PC-9 (cell line): Measurements from ENCODE around the gene ATG3. TPM values are rescaled to one million over a fixed set of nuclear protein-coding genes. Genes with fewer than 3 reads are reported as not detected.

ENCODE experiments used
- BruUV-seq: library from RNA; stranded (reverse); fragments of 400-500 nt; replicated peaks from 2 replicates; lab custom pipeline; 2021; lab: Mats Ljungman, UMichigan
- CTCF ChIA-PET: fragments of 300-600 bp; sonication (Branson Sonifier 250); formaldehyde crosslinking; loops from one replicate; lab custom pipeline; 2022; ENCODE audit warnings: antibody characterized with exemption; lab: Charles Lee
- POLR2A ChIA-PET: fragments of 300-600 bp; sonication (Branson Sonifier 250); formaldehyde crosslinking; loops from one replicate; lab custom pipeline; 2022; ENCODE audit warnings: antibody characterized with exemption; ENCODE audit not compliant: unreplicated experiment; lab: Charles Lee
- DNase-seq, 2 experiments: peaks; one replicate each; pipeline versions ENCODE4 v3.0.0 to v3.0.0-alpha.2; 2015 to 2022; ENCODE audit warnings: mixed read lengths in 1 of 2
- H2AFZ ChIP-seq: fragments of 200-600 bp; sonication (generic); 2 replicates; pipeline ENCODE4 v1.8.1; 2017; ENCODE audit warnings: antibody characterized with exemption
- H3F3A ChIP-seq: fragments of 200-600 bp; sonication (generic); 2 replicates; pipeline ENCODE4 v1.8.1; 2017; ENCODE audit warnings: antibody characterized with exemption, mild to moderate bottlenecking, low read depth; ENCODE audit not compliant: insufficient read depth
- H3K27ac ChIP-seq: fragments of 200-600 bp; sonication (generic); 2 replicates; pipeline ENCODE4 v1.6.1; 2016; ENCODE audit warnings: mixed run types
- H3K27me3 ChIP-seq: fragments of 200-600 bp; sonication (generic); 2 replicates; pipeline ENCODE4 v1.6.1; 2016; ENCODE audit warnings: low read depth, mixed run types; ENCODE audit not compliant: insufficient read depth
- H3K36me3 ChIP-seq: fragments of 200-600 bp; sonication (generic); 2 replicates; pipeline ENCODE4 v1.6.1; 2016; ENCODE audit warnings: low read depth, mixed run types
- H3K4me1 ChIP-seq: fragments of 200-600 bp; sonication (generic); replicated peaks from 2 replicates; pipeline ENCODE4 v1.6.1; 2016; ENCODE audit warnings: mixed run types; ENCODE audit not compliant: insufficient read depth
- H3K4me2 ChIP-seq: fragments of 200-600 bp; sonication (generic); 2 replicates; pipeline ENCODE4 v1.6.1; 2017; ENCODE audit warnings: mixed run types
- H3K4me3 ChIP-seq: fragments of 200-600 bp; sonication (generic); 2 replicates; pipeline ENCODE4 v1.6.1; 2016; ENCODE audit warnings: mixed run types
- H3K79me2 ChIP-seq: fragments of 200-600 bp; sonication (generic); 2 replicates; pipeline ENCODE4 v1.6.1; 2017; ENCODE audit warnings: low read depth, mixed run types
- H3K9me2 ChIP-seq: fragments of 200-600 bp; sonication (generic); 2 replicates; pipeline ENCODE4 v1.8.1; 2017; ENCODE audit warnings: mild to moderate bottlenecking; ENCODE audit not compliant: insufficient read depth
- H3K9me3 ChIP-seq: fragments of 200-600 bp; sonication (generic); 2 replicates; pipeline ENCODE4 v1.8.1; 2016; ENCODE audit warnings: low read depth; ENCODE audit not compliant: insufficient read depth
- H4K20me1 ChIP-seq: fragments of 200-600 bp; sonication (generic); 2 replicates; pipeline ENCODE4 v1.8.1; 2017; ENCODE audit not compliant: insufficient read depth
- EZH2 ChIP-seq: fragments of 200-600 bp; sonication (generic); IDR thresholded peaks from 2 replicates; pipeline ENCODE4 v1.8.0; 2017; ENCODE audit warnings: antibody characterized with exemption, low read depth
- intact Hi-C: fragments of 100-400 bp; cut with micrococcal nuclease; formaldehyde crosslinking; loops from one replicate; pipeline ENCODE4 v1.10.0; 2022; ENCODE audit not compliant: unreplicated experiment
- total RNA-seq: library from RNA; stranded (reverse); gene quantifications from 2 replicates; pipeline ENCODE4 v1.2.3, GENCODE V29; 2021
- TF ChIP-seq, protein P1 (sequence below): fragments of 200-600 bp; sonication (generic); conservative IDR thresholded peaks from 2 replicates; pipeline ENCODE4 v1.6.1; 2017; ENCODE audit warnings: mixed run types, antibody characterized with exemption, mild to moderate bottlenecking, moderate library complexity

Gene ATG3
- total RNA-seq, 1 experiment from 2014 or later: 68.9 TPM

DNA sequence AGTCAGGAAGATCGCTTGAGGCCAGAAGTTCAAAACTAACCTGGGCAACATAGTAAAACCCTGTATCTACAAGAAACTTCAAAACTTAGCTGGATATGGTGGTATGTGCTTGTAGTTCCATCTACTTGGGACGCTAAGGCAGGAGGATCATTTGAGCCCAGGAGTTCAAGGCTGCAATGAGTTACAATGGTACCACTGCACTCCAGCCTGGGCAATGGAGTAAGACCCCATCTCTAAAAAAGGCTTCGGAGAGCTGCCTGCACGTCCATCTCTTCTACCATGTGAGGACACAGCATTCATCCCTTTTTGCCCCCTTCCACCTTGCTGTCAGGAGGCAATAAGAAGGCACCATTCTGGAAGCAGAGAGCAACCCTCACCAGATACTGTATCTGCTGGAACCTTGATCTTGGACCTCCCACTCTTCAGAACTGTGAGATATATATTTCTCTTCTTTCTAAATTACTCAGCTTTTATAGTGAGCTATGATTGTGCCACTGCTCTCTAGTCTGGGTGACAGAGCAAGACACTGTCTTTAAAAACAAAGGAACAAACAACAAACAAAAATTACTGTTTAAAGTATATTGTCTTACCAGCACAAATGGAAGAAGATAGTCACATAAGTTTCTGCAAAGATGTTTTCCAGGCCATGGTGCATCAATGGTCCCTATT is 58.3 kb downstream of the ATG3 start:
- no peaks in the 10 kb centered on the region for H3K27me3 ChIP-seq
- CTCF ChIA-PET: no interaction called here
- POLR2A ChIA-PET: no interaction called here

DNA sequence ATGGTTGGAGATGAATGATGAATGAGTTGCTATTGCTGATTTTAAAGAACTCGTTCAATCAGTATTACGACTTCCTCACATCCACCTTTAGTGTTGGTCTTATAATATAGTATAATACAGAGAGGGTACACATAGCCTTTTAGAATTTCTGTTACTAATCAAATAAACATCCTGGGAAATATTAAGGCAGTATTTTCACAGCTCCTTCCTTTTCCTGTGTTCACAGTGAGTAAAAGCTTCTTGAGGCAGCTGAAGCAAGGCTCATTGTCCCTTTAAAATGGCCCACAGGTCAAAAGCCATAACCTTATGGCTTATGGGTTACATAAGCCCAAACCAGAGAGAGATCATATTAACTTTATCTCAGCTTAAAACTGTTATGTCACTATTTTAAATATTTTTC is 61.1 kb downstream of the ATG3 start:
- no peaks in the 10 kb centered on the region for H3F3A ChIP-seq
- intact Hi-C loops: no loop called here
- ChIA-PET CTCF (no interaction called here), POLR2A (no interaction called here)
- H3K4me2 ChIP-seq: no peak overlapping the region
- DNase-seq: no peak
- H4K20me1 ChIP-seq: no peaks in the 10 kb centered on the region
- no peak overlapping the region for H2AFZ ChIP-seq
- H3K4me3 ChIP-seq: no peak overlapping the region
- no peak for TF ChIP-seq EZH2
- TF ChIP-seq, protein P1, sequence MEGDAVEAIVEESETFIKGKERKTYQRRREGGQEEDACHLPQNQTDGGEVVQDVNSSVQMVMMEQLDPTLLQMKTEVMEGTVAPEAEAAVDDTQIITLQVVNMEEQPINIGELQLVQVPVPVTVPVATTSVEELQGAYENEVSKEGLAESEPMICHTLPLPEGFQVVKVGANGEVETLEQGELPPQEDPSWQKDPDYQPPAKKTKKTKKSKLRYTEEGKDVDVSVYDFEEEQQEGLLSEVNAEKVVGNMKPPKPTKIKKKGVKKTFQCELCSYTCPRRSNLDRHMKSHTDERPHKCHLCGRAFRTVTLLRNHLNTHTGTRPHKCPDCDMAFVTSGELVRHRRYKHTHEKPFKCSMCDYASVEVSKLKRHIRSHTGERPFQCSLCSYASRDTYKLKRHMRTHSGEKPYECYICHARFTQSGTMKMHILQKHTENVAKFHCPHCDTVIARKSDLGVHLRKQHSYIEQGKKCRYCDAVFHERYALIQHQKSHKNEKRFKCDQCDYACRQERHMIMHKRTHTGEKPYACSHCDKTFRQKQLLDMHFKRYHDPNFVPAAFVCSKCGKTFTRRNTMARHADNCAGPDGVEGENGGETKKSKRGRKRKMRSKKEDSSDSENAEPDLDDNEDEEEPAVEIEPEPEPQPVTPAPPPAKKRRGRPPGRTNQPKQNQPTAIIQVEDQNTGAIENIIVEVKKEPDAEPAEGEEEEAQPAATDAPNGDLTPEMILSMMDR: no peak
- H3K79me2 ChIP-seq: no peaks in the 10 kb centered on the region
- H3K9me2 ChIP-seq: no peaks in the 10 kb centered on the region
- H3K4me1 ChIP-seq: no peaks in the 10 kb centered on the region
- 0 out of 2 replicates have a peak, but pooled peaks cover 6% of the 10 kb centered on the region for H3K27me3 ChIP-seq
- H3K36me3 ChIP-seq: no peaks in the 10 kb centered on the region
- no TSS peak for BruUV-seq
- no peaks in the 10 kb centered on the region for H3K9me3 ChIP-seq
- H3K27ac ChIP-seq: no peak overlapping the region

More for the DNA sequence above, 58.3 kb downstream of the ATG3 start:
- DNase-seq: no peak
- no peaks in the 10 kb centered on the region for H3K79me2 ChIP-seq
- BruUV-seq: no TSS peak
- TF ChIP-seq, protein P1: no peak
- no peak for TF ChIP-seq EZH2
- no peaks in the 10 kb centered on the region for H3K36me3 ChIP-seq
- no peak overlapping the region for H3K4me2 ChIP-seq
- no peaks in the 10 kb centered on the region for H3K9me2 ChIP-seq
- no peaks in the 10 kb centered on the region for H3K9me3 ChIP-seq
- no peaks in the 10 kb centered on the region for H4K20me1 ChIP-seq
- H3F3A ChIP-seq: no peaks in the 10 kb centered on the region
- no peak overlapping the region for H3K27ac ChIP-seq
- H3K4me1 ChIP-seq: no peaks in the 10 kb centered on the region
- intact Hi-C loops: no loop called here
- no peak overlapping the region for H2AFZ ChIP-seq
- no peak overlapping the region for H3K4me3 ChIP-seq

DNA sequence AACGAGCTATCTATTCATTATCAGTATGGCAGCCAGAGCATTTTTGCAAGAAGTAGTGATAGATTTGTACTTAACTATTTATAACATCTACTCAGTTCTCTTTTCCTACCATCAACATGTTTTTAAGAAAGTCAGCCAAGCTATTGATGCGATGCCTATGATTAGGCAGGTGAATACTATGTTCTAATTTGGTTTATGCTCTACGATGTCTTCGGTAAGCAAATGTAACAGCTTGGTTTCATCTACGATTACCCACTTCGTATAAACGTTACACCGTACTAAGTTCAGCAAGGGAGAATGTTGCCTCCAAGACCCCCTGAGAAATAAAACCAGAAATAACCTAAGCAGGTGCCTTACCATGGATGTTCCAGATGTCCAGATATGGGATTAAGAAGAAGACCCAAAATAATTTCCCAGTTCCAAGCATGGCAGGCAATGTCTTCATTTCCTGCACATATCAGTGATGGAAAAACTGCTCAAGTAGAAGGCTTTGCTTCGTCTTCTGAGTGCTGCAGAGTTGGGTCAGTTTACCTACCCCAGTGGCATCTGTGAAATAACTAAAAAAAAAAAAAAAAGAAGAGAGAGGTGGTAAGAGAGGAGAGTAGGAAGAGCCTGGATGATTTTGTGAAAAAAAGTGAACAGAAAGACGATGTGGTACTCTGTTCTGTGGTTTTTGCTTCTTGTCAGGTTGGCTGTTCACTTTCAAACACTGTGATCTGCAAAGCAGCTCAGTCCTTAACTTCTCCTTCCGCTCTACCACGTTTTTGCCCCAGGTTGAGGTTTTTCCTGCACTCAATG is 62.6 kb downstream of the ATG3 start, which contains the start of gene BTLA:
BTLA (minus strand) TSS at position 559 of the 798 bp plus-strand sequence; CDS start at position 445, 114 bp downstream.
- no TSS peak for BruUV-seq
- intact Hi-C loops: no loop called here
- H3K4me3 ChIP-seq: no peak within 1 kb of the TSS
- TF ChIP-seq, protein P1: no peak
- no peak for TF ChIP-seq EZH2
- no peak within 1 kb of the TSS for H3K27ac ChIP-seq
- 0 out of 2 replicates have a peak, but pooled peaks cover 6% of the 10 kb centered on the region for H3K27me3 ChIP-seq
- no peaks in the 10 kb centered on the region for H3K36me3 ChIP-seq
- CTCF ChIA-PET: no interaction called here
- H3K9me3 ChIP-seq: no peaks in the 10 kb centered on the region
- POLR2A ChIA-PET: no interaction called here
- no peaks in the 10 kb centered on the region for H3K9me2 ChIP-seq
- H3K79me2 ChIP-seq: no peaks in the 10 kb centered on the region
- H3K4me2 ChIP-seq: no peak within 1 kb of the TSS
- H4K20me1 ChIP-seq: no peaks in the 10 kb centered on the region
- H3F3A ChIP-seq: no peaks in the 10 kb centered on the region
- no peak within 1 kb of the TSS for H2AFZ ChIP-seq
- H3K4me1 ChIP-seq: no peaks in the 10 kb centered on the region
- DNase-seq: no peak
